AG09309 (cell line): Measurements from ENCODE around the gene THAP12.

Experiments used
- DNase-seq: peaks from one replicate; pipeline ENCODE4 v3.0.0-alpha.2; 2010; ENCODE audit warnings: low read depth
- H3K4me3 ChIP-seq: 2 replicates; pipeline ENCODE4 v1.5.1; 2011; ENCODE audit warnings: mild to moderate bottlenecking, low read depth, low read length, moderate library complexity; ENCODE audit not compliant: control insufficient read depth
- CTCF ChIP-seq: IDR thresholded peaks from 2 replicates; pipeline ENCODE4 v1.5.1; 2011; ENCODE audit warnings: mild to moderate bottlenecking, low read depth, low read length, inconsistent platforms; ENCODE audit not compliant: insufficient read depth, control insufficient read depth; ENCODE audit errors: missing control alignments

THAP12 gene

GRCh38 chr11:76310832-76311595 is 69.9 kb downstream of the THAP12 start:
- TF ChIP-seq CTCF, result no peak
- H3K4me3 ChIP-seq, result no peak overlapping the region
- DNase-seq, result no peak

GRCh38 chr11:76307978-76308747 is 72.8 kb downstream of the THAP12 start:
- no peak for TF ChIP-seq CTCF
- no peak overlapping the region for H3K4me3 ChIP-seq
- no peak for DNase-seq

GRCh38 chr11:76307396-76307795 is 73.5 kb downstream of the THAP12 start:
- H3K4me3 ChIP-seq, result no peak overlapping the region
- TF ChIP-seq CTCF, result no peak
- DNase-seq, result no peak

GRCh38 chr11:76303399-76303798 is 77.5 kb downstream of the THAP12 start:
- no peak for TF ChIP-seq CTCF
- H3K4me3 ChIP-seq, result no peak overlapping the region
- no peak for DNase-seq

- no peak for DNase-seq
- H3K4me3 ChIP-seq, result no peak overlapping the region
- no peak for TF ChIP-seq CTCF
These were observed 77.9 kb downstream of the THAP12 start for GRCh38 chr11:76302996-76303395.
